Omental fat pad (tissue), 4 donors: ENCODE results near the gene WRNIP1. TPM values are rescaled to one million over a fixed set of nuclear protein-coding genes. Genes with fewer than 3 reads are reported as not detected.

Experiments
- ATAC-seq: fragments of 150-250 bp; one replicate; pipeline ENCODE4 v1.9.1; 2016; ENCODE audit warnings: mild to moderate bottlenecking, moderate library complexity; ENCODE audit not compliant: low FRiP score
- DNase-seq: peaks from one replicate; pipeline ENCODE4 v3.0.0-alpha.2; 2019; ENCODE audit warnings: low spot score
- CTCF ChIP-seq, 3 donors: fragments of 450-650 bp; IDR thresholded peaks; one replicate each; pipeline ENCODE4 v1.5.1; 2016 to 2017; ENCODE audit warnings: antibody characterized with exemption in 3 of 3, mild to moderate bottlenecking in 3 of 3, moderate library complexity in 2 of 3
- total RNA-seq, 4 donors: library from RNA; depleted of rRNA; stranded (reverse); fragments of >200 nt; gene quantifications; one replicate each; pipeline ENCODE4 v1.1.0, GENCODE V29; 2016

The WRNIP1 gene
- total RNA-seq, 4 donors from 2014 or later = 31.6 to 66.4 (median 46.1) TPM

- ATAC-seq (no peak), DNase-seq (no peak)
- TF ChIP-seq CTCF (IDR thresholded peaks at IDR 0.05) = no peak
Measured at GRCh38 chr6:2783188-2783963, 18.2 kb downstream of the WRNIP1 start.

GRCh38 chr6:2784061-2784460 lies 18.9 kb downstream of the WRNIP1 start:
- TF ChIP-seq CTCF (IDR thresholded peaks at IDR 0.05) = no peak
- ATAC-seq (no peak), DNase-seq (no peak)

DNA sequence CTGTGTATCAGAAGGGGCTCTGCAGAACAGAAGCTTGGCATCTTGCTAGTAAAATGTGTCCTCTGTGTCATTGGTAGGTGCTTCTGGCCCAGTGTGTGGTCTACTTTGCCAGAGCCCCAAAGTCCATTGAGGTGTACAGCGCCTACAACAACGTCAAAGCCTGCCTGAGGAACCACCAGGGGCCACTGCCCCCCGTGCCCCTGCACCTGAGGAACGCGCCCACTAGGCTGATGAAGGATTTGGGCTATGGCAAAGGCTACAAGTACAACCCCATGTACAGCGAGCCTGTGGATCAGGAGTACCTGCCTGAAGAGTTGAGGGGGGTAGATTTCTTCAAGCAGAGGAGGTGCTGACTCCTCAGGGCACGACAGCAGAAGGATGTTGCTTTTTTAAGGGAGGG lies 19.7 kb downstream of the WRNIP1 start:
- ATAC-seq = no peak
- no peak for TF ChIP-seq CTCF (IDR thresholded peaks at IDR 0.05)
- no peak for DNase-seq

- DNase-seq (no peak), ATAC-seq (no peak)
- no peak for TF ChIP-seq CTCF (IDR thresholded peaks at IDR 0.05)
Measured at GRCh38 chr6:2786269-2786668, 21.1 kb downstream of the WRNIP1 start.

DNA sequence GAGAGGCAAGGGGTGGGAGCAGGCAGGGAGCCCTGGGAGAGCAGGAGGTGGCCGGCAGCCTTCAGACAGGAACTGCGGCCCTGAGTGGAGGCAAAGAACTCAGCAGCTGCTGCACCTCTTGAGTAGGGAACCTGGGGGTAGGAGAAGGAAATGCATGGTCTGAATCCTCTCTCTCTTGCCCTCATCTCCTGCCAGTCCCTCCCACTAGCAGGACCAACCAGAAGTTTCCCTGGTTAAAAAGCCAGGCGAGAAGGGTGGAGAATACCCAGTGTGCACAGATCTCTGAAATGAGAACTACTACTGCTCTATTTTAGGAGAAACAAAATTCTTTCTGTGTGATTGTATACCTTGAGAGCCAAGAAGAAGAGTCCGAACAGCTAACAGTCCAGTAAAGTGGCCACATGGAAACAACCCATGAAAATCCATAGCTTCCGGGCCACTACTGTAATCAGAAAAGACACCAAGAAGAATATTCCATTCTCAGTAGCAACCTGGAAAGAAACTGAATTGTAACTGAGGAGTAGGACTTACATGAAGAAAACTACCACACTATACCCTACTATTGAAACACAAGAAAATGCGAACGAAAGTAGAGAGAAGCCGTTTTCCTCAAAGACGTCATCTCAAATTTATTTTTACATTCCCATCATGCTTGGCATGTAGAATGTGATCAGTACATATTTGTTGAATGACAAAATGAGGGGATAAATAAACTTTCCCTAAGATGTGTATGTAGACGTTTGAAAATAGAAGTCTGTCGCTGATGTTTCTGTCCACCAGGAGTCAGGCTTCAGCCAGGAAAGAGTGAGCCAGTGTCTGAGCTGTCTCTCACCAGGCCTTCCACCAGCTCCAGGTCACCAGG lies 25.6 kb downstream of the WRNIP1 start:
- ATAC-seq (peak; percentile 81), DNase-seq (no peak)
- TF ChIP-seq CTCF (IDR thresholded peaks at IDR 0.05) = peak in 2 of 3 donors; percentile 11 to 22

- DNase-seq = no peak
- ATAC-seq = no peak
- TF ChIP-seq CTCF (IDR thresholded peaks at IDR 0.05) = no peak
Measured at GRCh38 chr6:2791450-2791974, 26.3 kb downstream of the WRNIP1 start.
